MM.1S (cell line): ENCODE results near the gene ITGA2B.

ENCODE experiments used
- EZH2 ChIP-seq: fragments of 300-600 bp; sonication (generic); optimal IDR thresholded peaks from 2 replicates; pipeline ENCODE3; 2017; ENCODE audit warnings: low read depth, mild to moderate bottlenecking, antibody characterized with exemption, low read length, mixed read lengths
- TF ChIP-seq, protein P1 (sequence below): fragments of 300-600 bp; sonication (generic); IDR thresholded peaks from 2 replicates; pipeline ENCODE4 v1.5.1; 2016; ENCODE audit warnings: antibody characterized with exemption, low read length, mixed read lengths

DNA sequence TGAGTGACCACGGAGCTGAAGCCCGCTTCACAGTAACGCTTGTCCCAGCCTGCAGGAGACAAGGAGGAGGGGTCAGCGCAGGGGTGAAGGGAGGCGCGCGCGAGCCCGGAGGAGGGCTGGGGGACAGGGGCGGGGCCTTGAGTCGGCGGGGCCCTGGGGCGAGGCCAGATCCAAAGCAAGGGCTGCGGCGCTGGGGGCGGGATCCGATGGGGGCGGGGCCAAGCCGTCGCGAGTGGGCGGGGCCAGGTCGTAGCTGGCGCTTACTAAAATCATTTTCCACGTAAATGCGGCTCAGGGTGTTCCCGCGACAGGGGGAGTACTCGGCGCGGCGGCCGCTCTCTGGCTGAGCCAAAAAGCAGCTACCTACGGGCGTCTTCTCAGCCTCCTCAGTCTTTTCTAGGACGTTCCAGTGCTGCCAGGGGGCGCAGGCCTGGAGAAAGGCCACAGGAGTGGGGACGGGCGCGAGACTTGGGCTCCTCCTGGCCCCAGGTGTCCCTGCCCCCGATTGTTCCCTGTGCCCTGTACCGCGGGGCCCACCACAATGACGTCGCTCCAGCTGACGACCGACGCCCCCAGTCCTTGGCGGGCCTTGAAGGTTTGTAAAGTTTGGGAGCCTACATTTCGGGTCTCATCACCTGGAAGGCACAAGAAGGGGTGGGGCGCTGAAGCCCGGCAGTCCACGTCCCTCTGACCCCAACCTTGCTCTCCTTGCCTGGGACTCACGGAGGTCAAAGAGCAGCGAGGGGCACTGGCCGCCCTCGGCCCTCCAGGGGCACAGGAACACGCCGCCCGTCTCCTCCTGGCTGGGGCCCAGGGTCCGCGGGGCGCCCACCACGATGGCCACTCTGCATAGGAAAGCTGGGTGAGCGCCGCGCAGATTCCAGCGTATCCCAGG, 3.9 kb downstream of the ITGA2B start:
- TF ChIP-seq, protein P1, sequence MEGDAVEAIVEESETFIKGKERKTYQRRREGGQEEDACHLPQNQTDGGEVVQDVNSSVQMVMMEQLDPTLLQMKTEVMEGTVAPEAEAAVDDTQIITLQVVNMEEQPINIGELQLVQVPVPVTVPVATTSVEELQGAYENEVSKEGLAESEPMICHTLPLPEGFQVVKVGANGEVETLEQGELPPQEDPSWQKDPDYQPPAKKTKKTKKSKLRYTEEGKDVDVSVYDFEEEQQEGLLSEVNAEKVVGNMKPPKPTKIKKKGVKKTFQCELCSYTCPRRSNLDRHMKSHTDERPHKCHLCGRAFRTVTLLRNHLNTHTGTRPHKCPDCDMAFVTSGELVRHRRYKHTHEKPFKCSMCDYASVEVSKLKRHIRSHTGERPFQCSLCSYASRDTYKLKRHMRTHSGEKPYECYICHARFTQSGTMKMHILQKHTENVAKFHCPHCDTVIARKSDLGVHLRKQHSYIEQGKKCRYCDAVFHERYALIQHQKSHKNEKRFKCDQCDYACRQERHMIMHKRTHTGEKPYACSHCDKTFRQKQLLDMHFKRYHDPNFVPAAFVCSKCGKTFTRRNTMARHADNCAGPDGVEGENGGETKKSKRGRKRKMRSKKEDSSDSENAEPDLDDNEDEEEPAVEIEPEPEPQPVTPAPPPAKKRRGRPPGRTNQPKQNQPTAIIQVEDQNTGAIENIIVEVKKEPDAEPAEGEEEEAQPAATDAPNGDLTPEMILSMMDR: peak; percentile 19; the same call in 1 of the 2 replicates
- no peak for TF ChIP-seq EZH2
